Coronary artery (tissue), 2 donors: ENCODE measurements around the gene DEFB114.

Experiments
- DNase-seq: peaks from one replicate; pipeline ENCODE4 v3.0.0-alpha.2; 2017; ENCODE audit warnings: low spot score
- H3K27ac ChIP-seq, 2 donors: fragments of 200-600 bp; sonication (generic); one replicate each; pipeline ENCODE4 v1.5.1; 2016 to 2019
- H3K4me3 ChIP-seq: fragments of 200-600 bp; sonication (generic); 2 replicates; pipeline ENCODE4 v1.5.1; 2016; ENCODE audit warnings: mild to moderate bottlenecking, moderate library complexity
- CTCF ChIP-seq: fragments of 200-600 bp; sonication (generic); IDR thresholded peaks from one replicate; pipeline ENCODE4 v1.5.1; 2019; ENCODE audit warnings: antibody characterized with exemption

Gene DEFB114

GRCh38 chr6:49919935-49920644 lies 43.9 kb downstream of the DEFB114 start:
- Histone ChIP-seq H3K4me3 (no peak overlapping the region), H3K27ac (no peak overlapping the region)
- no peak for TF ChIP-seq CTCF
- DNase-seq, result no peak

GRCh38 chr6:49919261-49919660 lies 44.7 kb downstream of the DEFB114 start:
- no peak for DNase-seq
- Histone ChIP-seq H3K4me3 (no peak overlapping the region), H3K27ac (no peak overlapping the region)
- no peak for TF ChIP-seq CTCF

- Histone ChIP-seq H3K4me3 (no peak overlapping the region), H3K27ac (no peak overlapping the region)
- no peak for DNase-seq
- TF ChIP-seq CTCF, result no peak
Measured at GRCh38 chr6:49918787-49919186, 45.2 kb downstream of the DEFB114 start.

GRCh38 chr6:49915035-49915434 lies 48.9 kb downstream of the DEFB114 start:
- Histone ChIP-seq H3K4me3 (no peak overlapping the region), H3K27ac (no peak overlapping the region)
- TF ChIP-seq CTCF, result no peak
- DNase-seq, result no peak

- Histone ChIP-seq H3K27ac (no peak overlapping the region), H3K4me3 (no peak overlapping the region)
- no peak for TF ChIP-seq CTCF
- no peak for DNase-seq
Measured at GRCh38 chr6:49913636-49914375, 50.2 kb downstream of the DEFB114 start.

GRCh38 chr6:49912196-49912595 lies 51.8 kb downstream of the DEFB114 start:
- Histone ChIP-seq H3K27ac (no peak overlapping the region), H3K4me3 (no peak overlapping the region)
- no peak for TF ChIP-seq CTCF
- DNase-seq, result no peak

GRCh38 chr6:49911252-49911651 lies 52.7 kb downstream of the DEFB114 start:
- TF ChIP-seq CTCF, result no peak
- H3K27ac ChIP-seq, result no peak overlapping the region
- no peak for DNase-seq
- no peak overlapping the region for H3K4me3 ChIP-seq
